ENCODE measurements around the gene HCLS1.
"Not testable (repeated sequence)": the region's sequence is repeated elsewhere in the genome, so short reads cannot be mapped to it uniquely, and the experiment has no call there.

The HCLS1 gene

GRCh38 chr3:121698476-121698875 is 37.8 kb upstream of the HCLS1 start:
- no peak for DNase-seq (ENCODE audit: low read depth)
- no peak overlapping the region for H3K4me3 ChIP-seq (ENCODE audit: low read depth, low read length)
- no peak for TF ChIP-seq CTCF (conservative IDR thresholded peaks at IDR 0.05; ENCODE audit: low read depth, low read length)

DNA sequence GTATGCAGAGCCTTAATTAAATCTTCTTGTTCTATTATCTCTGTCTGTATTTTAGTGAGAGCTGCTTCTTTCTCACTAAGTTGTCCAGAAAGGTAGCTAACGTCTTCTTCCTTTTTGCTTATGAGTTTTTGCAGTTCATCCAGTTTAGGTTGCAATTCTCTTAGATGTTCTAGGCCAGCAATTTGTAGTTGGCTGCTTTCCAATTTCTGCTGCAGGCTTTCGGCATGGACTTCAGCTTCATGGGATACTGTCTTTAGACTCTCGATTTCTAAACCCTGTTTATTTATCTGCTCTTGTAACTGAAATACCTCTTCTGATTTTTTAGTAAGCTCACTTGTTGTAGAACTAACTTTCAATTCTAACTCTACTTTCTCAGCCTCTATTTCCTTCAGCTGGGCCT is 35.5 kb upstream of the HCLS1 start:
- H3K4me3 ChIP-seq (ENCODE audit: low read depth, low read length), result no peak overlapping the region
- no peak for TF ChIP-seq CTCF (conservative IDR thresholded peaks at IDR 0.05; ENCODE audit: low read depth, low read length)
- peak; percentile 60 for DNase-seq (ENCODE audit: low read depth)

DNA sequence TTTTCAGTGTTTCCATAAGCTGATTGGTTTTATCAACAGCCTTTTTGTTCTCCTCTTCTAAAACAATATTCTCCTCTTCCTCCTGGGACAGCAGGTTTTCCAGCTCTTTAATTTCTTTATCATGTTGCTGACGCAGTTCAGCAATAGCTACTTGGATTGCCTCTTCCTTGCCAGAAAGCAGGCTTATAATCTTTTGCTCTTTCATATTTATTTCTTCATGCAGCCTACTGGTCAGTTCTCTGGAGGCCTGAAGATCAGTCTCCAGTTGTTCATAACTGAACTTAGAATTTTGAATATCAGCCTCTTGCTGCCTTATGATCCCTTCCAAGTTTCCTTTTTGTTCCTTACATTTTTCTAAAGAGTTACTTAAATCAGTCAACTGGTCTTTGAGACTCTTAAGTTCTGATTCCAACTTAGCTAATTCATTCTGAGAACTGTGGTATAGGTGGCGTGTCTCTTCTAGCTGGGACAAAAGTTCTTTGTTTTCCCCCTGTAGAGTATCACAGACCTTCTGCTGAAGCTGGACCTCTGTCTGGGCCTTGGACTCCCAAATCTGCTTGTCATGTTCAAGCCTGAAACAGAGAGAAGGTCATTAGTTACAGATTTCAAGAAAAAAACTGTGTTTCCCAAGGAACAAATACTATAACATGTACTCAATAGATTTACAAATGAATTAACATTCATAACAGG is 31.5 kb upstream of the HCLS1 start:
- H3K4me3 ChIP-seq (ENCODE audit: low read depth, low read length), result no peak overlapping the region
- no peak for DNase-seq (ENCODE audit: low read depth)
- no peak for TF ChIP-seq CTCF (conservative IDR thresholded peaks at IDR 0.05; ENCODE audit: low read depth, low read length)

GRCh38 chr3:121690777-121691405 is 30.2 kb upstream of the HCLS1 start:
- DNase-seq (ENCODE audit: low read depth), result no peak
- H3K4me3 ChIP-seq (ENCODE audit: low read depth, low read length), result no peak overlapping the region
- no peak for TF ChIP-seq CTCF (conservative IDR thresholded peaks at IDR 0.05; ENCODE audit: low read depth, low read length)

GRCh38 chr3:121688747-121689146 is 28.0 kb upstream of the HCLS1 start:
- DNase-seq (ENCODE audit: low read depth), result not testable (repeated sequence)

GRCh38 chr3:121681792-121682191 is 21.1 kb upstream of the HCLS1 start:
- TF ChIP-seq CTCF (conservative IDR thresholded peaks at IDR 0.05; ENCODE audit: low read depth, low read length), result no peak
- H3K4me3 ChIP-seq (ENCODE audit: low read depth, low read length), result no peak overlapping the region
- DNase-seq (ENCODE audit: low read depth), result no peak

More at GRCh38 chr3:121688747-121689146, 28.0 kb upstream of the HCLS1 start:
- H3K4me3 ChIP-seq (ENCODE audit: low read depth, low read length), result not testable (repeated sequence)

DNA sequence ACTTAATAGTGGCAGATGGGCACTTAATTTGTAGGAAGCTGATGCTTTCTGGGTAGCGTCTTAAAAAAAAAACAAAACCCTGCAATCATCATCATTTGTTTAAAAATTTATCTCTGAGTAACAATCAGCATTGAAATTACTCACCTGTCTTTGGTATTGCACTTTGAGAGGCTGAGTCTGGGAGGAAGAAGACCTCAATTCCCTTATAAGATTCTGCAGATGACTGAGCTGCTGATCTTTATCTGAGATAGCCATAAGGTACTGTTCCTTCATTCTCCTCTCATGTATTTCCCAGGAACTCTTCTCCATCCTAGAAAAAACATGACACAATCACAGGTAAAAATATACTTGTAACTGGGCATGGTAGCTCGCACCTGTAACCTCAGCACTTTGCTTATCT is 16.4 kb upstream of the HCLS1 start:
- no peak overlapping the region for H3K4me3 ChIP-seq (ENCODE audit: low read depth, low read length)
- TF ChIP-seq CTCF (conservative IDR thresholded peaks at IDR 0.05; ENCODE audit: low read depth, low read length), result no peak
- DNase-seq (ENCODE audit: low read depth), result no peak

All from choroid plexus epithelial cell (primary cell).